Suppressor macrophage (primary cell): ENCODE results near the gene MYPOP.
"Not testable (repeated sequence)": the region's sequence is repeated elsewhere in the genome, so short reads cannot be mapped to it uniquely, and the experiment has no call there.

Source experiments
- DNase-seq, 4 experiments: peaks; one replicate each; pipeline ENCODE4 v3.0.0-alpha.2; 2020 to 2022

The MYPOP gene

DNA sequence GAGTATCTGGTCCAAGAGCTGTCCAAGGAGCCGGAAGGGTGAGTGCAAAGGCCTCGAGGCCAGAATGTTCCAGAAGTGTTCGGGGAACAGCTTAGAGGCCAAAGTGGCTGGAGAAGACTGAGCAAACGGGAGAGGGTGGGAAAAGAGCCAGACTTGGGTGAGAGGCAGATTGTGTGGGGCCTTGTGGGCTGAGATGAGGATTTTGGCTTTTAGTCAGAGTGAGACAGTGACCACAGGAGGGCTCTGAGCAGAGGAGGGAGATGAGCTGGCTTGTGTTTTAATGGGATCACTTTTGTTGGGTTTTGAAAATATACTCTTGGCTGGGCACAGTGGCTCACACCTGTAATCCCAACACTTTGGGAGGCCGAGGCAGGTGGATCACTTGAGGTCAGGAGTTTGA is 6.5 kb upstream of the MYPOP start:
- no peak for DNase-seq

DNA sequence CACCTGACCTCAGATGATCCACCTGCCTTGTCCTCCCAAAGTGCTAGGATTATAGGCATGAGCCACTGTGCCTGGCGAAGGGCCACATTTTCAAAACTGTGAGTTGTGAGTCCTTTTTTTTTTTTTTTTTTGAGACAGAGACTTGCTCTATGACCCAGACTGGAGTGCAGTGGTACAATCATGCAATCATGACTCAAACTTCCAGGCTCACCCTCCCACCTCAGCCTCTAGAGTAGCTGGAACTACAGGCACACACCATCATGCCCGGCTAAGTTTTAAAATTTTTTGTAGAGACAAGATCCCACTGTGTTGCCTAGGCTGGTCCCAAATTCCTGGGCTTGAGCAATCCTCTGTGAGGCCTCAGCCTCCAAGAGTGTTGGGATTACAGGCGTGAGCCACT is 3.8 kb upstream of the MYPOP start:
- DNase-seq: peak; percentile 28 to 70 (median 62)

- no peak for DNase-seq
These were observed 2.6 kb upstream of the MYPOP start for GRCh38 chr19:45905011-45905410.

- DNase-seq: peak; percentile 99 to 100 (median 100)
These were observed 525 bp upstream of the MYPOP start for GRCh38 chr19:45902651-45903625.

DNA sequence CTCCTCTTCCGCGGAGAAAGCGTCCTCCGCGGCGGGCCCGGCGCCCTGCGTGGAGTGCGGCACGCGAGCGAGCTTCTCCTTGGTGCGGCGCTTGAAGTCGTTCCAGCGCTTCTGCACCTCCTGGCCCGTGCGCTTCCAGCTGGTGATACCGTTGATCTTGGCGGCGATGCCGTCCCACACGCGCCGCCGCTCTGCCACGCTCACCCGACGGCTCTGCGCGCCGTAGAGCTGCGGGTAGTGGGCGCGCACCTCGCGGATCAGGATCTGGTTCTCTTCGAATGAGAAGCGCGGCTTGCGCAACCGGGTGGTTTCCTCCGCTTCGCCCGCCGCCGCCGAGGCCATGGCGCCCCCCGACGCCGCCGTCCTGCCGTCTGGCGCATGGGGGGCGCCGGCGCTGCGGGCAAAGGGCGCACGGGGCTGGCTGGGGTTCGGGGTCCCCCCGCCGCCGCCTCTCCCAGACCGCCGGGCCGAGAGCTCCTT is 941 bp downstream of the MYPOP start:
- peak; percentile 31 to 78 (median 58) for DNase-seq

DNA sequence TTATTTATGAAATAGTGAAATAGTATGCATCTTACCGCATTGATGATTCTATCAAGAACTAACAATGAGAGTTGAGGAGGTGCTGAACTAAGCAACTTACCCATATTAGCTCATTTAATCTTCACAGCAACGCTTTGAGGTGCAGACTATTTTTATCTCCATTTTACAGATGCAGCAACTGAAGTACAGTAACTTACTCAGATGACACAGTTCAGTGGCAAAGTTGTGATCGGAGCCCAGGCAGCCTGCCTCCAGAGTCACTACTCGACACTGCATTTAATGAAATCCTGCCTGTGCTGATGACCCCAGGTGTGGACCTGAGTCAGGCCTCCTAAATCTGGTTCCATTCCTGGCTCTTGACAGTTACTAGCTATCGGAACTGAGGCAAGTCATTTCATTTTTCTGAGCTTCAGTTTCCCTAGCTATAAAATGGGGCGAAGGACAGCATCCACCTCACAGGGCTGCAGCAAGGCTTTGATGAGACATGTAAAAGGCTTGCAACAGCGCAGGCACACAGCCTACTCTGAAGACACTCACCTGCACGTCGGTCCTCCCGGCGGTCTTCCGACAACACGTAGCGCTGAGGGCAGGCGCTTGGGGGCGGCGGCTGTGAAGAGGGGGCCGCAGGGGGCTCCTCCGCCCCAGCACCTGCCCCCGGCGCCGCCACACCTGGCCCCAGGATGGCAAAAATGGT is 1.5 kb downstream of the MYPOP start:
- no peak for DNase-seq

GRCh38 chr19:45899919-45900589 is 2.4 kb downstream of the MYPOP start:
- no peak for DNase-seq

DNA sequence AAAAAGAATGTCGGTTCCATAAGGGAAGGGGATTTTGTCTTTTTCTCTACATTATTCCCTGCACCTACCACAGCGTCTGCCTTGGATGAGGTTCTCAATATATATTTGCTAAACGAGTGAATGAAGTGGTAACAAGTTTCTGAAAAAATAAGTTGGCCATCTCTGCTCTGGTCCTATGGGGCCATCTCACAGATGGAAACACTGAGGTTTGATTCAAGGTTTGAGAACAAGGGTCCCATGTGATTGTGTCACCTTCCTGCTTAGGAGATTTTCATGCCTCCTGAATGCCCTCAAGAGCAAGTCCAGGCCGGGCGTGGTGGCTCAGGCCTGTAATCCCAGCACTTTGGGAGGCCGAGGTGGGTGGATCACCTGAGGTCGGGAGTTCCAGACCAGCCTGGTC is 3.2 kb downstream of the MYPOP start:
- DNase-seq: no peak

DNA sequence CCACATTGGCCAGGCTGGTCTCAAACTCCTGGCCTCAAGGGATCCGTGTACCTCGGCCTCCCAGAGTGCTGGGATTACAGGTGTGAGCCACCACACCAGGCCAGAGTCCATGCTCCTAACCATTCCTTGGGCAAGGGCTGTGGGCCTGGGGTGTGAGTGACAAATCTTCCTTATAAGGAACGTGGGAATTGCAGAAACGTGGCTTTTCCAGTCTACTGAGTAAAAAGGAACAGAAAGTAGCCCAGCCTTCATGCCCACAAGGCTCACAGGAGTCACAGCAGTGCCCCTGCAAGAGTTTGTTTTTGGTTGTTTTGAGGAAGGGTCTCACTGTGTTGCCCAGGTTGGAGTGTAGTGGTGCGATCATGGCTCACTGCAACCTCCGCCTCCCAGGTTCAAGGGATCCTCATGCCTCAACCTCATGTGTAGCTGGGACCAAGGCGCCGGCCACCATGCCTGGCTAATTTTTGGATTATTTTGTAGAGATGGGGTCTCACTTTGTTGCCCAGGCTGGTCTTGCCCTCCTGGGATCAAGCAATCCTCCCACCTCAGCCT is 5.1 kb downstream of the MYPOP start:
- peak; percentile 16 to 52 (median 30) for DNase-seq

GRCh38 chr19:45895983-45896599 is 6.3 kb downstream of the MYPOP start:
- DNase-seq: not testable (repeated sequence)

GRCh38 chr19:45895519-45895972 is 6.9 kb downstream of the MYPOP start:
- no peak for DNase-seq

- DNase-seq: no peak
These were observed 11.5 kb downstream of the MYPOP start for GRCh38 chr19:45890877-45891276.

DNA sequence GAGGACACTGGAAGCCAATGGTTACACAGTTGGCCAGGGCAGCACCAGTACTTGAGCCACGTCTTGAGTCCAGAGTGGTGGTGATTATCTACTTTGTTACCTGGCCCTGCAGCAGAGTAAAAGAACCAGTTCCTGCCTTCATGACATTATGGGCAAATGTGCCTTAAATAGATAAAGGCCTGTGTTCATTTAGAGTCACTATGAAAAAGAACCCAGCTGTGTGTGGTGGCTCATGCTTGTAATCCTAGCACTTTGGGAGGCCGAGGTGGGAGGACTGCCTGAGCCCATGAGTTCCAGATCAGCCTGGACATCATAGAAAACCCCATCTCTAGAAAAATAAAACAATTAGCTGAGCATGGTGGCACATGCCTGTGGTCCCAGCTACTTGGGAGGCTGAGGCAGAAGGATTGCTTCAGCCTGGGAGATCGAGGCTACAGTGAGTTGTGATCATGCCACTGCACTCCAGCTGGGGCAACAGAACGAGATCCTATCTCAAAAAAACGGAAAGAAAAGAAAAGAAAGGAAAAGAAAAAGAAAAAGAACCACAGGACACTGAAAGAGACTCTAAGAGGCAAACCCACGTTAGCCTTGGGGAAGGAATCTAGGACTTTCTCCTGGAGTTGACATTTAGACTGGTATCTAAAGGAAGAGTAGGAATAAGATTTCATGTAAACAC is 13.1 kb downstream of the MYPOP start:
- DNase-seq: no peak

DNA sequence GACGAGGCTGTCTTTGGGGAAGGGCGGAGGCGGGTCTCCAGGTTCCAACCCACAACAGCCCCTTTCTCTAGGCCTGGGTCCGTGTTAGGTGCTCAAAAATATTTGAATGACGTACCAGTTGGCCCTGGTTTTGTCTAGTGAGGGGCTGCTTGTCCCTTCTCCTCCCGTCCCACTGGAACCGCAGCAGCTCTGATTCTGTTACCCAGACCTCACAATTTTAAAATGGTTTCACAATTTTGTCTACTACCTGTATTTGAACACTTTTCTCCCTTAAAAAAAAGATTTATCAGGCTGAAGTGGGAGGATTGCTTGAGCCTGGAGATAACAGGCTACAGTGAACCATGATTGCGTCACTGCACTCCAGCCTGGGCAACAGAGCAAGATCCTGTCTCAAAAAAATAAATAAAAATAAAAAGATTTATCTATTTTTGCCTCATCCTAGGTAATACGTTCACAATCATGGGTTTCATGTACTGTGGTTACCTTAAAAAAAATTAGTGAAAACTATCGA is 15.2 kb downstream of the MYPOP start:
- DNase-seq: no peak

- DNase-seq: peak; percentile 94 to 96 (median 95)
These were observed 15.8 kb downstream of the MYPOP start for GRCh38 chr19:45886427-45887199.

DNA sequence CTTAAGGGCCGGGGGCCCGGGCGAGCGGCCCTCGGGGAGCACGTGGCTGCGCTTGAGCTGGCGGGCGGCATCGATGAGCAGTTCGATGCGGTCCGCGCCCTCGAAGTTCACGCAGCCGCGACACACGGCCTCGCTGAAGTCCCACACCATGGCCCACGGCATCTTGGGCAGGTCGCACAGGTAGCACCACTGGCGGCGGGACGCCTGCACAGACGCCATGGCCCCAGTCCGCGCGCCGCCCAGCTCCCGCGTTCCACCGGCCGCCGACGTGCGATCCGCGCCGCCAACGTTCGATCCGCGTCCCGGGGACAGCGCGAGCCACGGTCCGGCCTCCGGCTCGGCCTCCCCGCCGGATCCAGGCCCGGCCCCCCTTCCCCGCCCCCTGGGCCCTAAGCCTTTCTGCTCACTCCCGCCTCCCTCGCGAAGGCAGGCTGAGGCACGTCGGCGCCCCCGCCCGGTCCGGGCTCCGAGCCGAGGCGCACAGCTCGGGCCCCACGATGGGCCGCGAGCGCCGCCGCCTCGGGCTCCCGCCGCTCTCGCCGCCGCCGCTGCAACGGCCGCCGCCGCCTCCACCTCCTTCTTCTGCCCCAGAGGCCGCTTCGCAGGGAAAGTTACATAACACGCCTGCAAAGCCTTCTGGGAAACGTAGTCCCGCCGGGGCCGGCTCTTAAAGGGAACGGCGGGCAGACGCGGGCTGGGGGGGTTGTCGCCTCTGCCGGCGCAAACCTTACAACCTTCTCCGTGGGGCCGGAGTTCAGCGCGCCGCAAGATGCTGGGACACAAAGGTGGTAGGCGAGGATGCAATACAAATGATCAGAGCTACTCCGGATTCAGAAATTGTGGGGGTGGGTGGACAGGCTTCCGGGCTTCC is 16.6 kb downstream of the MYPOP start, which contains the start of gene IRF2BP1:
TSS of gene IRF2BP1 (minus strand) at position 586 of the 871 bp plus-strand sequence. CDS start at position 219, 367 bp downstream.
- peak; percentile 93 to 97 (median 96) for DNase-seq

DNA sequence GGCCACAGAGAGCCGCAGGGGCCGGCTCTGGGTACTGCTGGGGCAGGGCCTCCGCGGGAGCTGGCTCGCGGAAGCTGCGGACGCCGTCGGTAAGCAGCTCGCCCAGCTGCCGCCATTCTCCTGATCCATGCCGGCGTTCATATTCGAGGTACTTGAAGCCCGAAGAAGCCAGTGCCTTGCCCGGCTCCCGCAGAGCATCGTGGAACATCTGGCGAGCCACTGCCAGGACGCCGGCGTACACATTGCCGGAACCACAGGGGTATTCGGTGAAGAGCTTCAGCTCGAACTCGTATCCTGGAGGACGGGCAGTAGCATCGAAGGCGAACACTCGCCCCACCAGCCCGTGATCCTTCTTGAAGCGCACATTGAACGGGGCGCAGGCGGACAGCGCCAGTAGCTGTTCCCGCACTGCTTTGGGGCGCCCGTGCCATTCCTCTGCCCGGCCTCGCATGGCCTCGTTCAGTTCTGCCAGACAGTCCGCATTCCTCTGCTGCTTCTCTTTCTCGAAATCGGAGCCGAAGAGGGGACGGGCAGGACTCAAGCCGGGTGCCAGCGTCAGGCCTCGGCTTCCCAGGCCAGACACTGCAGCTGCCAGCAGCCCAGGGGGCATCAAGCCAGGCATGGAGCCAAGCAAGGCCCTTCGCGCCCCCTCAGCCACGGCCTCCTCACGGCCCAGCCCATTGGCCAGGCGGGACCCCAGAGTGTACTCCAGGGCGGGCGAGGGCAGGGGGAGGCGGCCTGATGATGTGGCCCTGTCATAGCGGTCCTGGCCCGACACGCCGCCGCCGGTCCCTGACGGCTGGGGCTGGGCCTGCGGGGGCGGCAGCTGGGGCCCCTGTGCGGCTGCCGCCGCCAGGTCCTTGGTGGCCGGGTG is 17.5 kb downstream of the MYPOP start:
- no peak for DNase-seq
